Globus pallidus (tissue), 1 donor: ENCODE measurements around the gene PRR20B.
"Not testable (repeated sequence)": the region's sequence is repeated elsewhere in the genome, so short reads cannot be mapped to it uniquely, and the experiment has no call there.

Source experiments
- DNase-seq: peaks from one replicate; pipeline ENCODE4 v3.0.0-alpha.2; 2015; ENCODE audit warnings: low spot score

The PRR20B gene

DNA sequence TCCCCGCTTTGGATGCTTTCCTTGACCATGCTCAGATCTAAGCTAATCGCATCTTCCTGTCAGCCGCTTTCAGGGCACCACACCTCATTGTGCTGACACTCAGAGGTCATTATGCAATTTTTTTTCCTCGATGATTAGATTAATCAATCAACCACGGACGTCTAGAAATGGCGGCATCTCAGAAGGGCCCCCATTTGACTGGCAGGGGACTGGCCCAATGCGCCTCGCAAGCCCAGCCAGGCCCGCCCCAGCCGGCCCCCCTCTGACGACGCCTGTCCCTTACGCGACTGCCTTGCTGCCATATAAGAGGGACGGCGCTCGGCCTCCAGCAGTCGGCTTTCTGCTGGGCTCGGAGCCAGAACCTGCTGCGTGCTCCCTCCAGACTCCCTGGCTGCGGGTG, at the start of gene PRR20B:
PRR20B (plus strand) TSS at position 301 of the 400 bp plus-strand sequence. CDS start 387 bp downstream, outside the sequence.
- DNase-seq: not testable (repeated sequence)

DNA sequence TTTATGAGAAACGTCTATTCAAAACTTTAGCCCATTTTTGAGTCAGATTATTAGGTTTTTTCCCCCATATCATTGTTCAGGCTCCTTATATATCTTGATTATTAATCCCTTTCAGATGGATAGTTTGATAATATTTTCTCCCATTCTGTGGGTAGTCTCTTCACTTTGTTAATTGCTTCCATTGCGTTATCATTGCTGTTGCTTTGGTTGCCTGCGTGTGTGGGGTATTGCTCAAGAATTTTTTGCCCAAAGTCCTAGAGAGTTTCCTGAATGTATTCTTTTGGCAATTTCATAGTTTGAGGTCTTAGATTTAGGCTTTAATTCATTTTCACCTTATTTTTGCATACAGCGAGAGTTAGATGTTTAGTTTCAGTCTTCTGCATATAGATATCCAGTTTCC, 32.3 kb upstream of the PRR20B start:
- no peak for DNase-seq

DNA sequence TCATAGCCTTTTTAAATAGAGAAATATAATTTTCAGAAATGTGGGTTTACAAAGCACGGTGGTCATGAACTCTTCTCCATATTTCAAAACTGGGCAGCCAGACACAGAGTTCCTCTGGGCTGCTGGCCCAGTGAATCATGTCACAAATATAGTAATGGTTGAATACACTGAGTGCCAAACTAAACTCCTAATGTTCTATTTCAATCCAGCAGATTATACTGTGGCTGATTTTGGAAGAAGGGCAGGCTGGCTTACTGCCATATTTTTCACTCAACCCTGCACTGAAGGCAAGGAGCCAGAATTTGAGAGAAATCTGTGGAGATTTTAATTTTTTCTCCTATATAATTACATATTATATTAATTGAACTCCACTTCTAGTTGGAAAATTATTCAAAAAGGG, 23.6 kb upstream of the PRR20B start:
- DNase-seq: peak; percentile 4

DNA sequence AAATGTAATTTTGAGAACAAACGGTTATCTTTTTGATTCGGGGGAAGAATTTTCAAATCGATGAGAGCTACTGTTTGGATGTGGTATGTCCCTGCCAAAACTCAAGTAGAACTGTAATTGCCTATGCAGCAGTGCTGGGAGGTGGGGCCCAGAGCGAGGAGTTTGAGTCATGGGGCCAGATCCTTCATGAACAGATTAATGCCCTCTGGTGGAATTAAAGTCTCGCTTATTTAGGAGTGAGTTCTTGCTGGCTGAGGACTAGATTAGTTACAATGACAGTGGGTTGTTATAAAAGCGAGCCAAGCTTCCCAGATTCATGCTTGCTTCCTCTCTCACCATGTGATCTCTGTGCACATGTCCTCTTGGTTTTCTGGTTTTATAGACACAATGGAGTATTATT, 18.4 kb upstream of the PRR20B start:
- DNase-seq: no peak

DNA sequence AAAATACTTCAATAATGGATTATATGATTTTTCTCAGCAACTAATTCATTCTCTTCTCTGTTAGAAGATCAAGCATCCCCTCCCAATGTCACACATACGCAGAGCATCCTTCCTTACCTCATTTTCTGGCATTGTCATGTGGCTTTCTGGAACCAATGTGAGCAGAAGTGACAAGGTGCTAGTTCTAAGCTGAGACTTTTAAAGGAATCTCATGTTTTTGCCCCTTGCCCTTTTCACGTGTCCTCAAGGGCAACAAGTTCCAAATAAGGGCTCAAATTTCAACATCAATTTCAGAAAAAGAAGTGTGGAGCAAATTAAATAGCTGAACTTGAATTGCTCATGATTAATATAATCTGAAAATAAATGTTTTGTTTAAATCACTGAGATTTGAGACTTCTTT, 11.2 kb upstream of the PRR20B start:
- no peak for DNase-seq

DNA sequence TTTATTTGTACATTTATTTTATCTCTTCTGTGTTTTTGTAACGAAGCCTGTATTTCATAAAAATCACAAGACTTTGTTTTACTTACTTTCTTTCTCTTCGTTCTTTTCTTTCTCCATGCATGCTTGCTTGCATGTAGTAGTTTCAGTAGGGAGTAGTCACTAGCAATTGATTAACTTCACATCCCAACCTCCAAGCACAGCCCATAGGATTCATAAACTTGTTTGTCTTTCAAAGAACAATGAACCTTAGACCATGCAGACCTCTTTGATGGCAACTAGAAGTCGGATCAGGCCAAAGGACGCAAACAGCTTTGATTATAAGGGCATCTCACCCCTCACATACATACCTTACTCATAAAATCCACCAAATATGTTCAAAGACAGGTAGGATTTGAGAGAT, 9.7 kb upstream of the PRR20B start:
- DNase-seq: no peak

DNA sequence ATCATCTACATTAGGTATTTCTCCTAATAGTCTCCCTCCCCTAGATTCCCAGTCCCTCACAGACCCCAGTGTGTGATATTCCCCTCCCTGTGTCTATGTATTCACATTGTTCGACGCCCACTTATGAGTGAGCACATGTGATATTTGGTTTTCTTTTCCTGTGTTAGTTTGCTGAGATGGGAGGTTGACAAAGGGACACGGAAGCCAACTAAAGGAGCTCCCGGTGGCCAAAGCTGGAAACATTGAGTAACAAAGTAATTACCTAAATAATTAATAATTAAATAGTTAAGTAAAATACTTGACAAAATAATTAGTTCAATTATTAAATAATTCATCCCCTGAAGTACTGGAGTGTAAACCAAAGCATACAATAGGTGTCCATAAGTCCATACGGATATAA, 8.3 kb upstream of the PRR20B start:
- no peak for DNase-seq

DNA sequence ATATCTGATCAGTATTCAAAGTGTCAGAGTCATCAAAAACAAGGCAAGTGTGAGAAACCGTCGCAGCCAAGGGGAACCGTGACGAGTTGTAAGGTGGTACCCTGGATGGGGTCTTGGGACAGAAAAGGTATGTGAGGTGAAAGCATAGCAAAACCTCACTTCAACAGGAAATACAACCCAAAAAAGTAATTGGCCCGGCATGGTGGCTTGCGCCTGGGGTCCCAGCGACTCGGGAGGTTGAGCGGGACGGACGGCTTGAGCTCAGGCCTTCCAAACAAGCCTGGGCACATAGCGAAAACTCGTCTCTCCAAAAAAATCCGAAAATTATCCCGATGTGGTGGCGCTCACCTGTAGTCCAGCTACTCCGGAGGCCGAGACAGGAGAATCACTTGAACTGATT, 7.5 kb upstream of the PRR20B start:
- DNase-seq: not testable (repeated sequence)

DNA sequence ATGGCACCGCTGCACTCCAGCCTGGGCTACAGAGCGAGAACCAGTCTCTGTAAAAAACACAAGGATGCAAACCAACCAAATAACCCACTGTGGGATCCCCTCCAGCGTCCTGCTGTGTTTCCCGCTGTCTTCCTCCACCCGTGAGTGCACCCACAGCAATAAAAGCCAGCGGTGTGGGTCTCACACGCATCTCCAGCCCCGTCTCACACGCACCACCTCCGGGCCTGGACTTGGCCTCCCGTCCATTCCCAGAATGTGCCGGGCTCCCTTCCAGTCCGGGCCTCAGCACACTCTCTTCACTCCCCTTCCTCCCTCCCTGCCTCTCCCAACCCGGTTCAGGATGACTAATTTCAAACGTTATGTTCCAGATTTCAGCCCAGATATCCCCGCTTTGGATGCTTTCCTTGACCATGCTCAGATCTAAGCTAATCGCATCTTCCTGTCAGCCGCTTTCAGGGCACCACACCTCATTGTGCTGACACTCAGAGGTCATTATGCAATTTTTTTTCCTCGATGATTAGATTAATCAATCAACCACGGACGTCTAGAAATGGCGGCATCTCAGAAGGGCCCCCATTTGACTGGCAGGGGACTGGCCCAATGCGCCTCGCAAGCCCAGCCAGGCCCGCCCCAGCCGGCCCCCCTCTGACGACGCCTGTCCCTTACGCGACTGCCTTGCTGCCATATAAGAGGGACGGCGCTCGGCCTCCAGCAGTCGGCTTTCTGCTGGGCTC, 6.9 kb upstream of the PRR20B start, which contains the start of gene PRR20A:
PRR20A (plus strand) TSS at position 684 of the 734 bp plus-strand sequence. CDS start 387 bp downstream, outside the sequence.
- not testable (repeated sequence) for DNase-seq

DNA sequence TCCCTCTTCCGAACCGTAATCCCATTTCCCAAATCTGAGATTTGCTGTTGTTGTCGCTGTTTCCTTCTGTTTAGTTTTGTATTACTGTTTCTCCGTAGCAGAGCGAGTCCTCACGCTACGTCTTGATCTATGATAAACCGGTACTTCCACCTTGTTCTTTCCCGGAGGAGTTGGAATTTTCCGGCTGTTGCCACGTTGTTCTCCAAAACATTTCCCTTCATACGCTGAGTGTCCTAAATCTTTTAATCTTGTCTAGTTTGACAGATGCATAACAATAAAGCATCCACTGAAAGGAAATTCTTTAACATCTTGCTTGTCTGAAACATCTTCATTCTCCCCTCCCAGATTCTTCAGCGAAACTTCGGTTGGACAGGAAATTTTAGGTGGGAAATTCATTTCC, 818 bp downstream of the PRR20B start:
- DNase-seq: not testable (repeated sequence)

DNA sequence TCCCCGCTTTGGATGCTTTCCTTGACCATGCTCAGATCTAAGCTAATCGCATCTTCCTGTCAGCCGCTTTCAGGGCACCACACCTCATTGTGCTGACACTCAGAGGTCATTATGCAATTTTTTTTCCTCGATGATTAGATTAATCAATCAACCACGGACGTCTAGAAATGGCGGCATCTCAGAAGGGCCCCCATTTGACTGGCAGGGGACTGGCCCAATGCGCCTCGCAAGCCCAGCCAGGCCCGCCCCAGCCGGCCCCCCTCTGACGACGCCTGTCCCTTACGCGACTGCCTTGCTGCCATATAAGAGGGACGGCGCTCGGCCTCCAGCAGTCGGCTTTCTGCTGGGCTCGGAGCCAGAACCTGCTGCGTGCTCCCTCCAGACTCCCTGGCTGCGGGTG, 6.5 kb downstream of the PRR20B start, which contains the start of gene PRR20C:
PRR20C (plus strand) TSS at position 301 of the 400 bp plus-strand sequence. CDS start 387 bp downstream, outside the sequence.
- DNase-seq: not testable (repeated sequence)

DNA sequence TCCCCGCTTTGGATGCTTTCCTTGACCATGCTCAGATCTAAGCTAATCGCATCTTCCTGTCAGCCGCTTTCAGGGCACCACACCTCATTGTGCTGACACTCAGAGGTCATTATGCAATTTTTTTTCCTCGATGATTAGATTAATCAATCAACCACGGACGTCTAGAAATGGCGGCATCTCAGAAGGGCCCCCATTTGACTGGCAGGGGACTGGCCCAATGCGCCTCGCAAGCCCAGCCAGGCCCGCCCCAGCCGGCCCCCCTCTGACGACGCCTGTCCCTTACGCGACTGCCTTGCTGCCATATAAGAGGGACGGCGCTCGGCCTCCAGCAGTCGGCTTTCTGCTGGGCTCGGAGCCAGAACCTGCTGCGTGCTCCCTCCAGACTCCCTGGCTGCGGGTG, 13.0 kb downstream of the PRR20B start, which contains the start of gene PRR20D:
PRR20D (plus strand) TSS at position 301 of the 400 bp plus-strand sequence. CDS start 387 bp downstream, outside the sequence.
- not testable (repeated sequence) for DNase-seq

DNA sequence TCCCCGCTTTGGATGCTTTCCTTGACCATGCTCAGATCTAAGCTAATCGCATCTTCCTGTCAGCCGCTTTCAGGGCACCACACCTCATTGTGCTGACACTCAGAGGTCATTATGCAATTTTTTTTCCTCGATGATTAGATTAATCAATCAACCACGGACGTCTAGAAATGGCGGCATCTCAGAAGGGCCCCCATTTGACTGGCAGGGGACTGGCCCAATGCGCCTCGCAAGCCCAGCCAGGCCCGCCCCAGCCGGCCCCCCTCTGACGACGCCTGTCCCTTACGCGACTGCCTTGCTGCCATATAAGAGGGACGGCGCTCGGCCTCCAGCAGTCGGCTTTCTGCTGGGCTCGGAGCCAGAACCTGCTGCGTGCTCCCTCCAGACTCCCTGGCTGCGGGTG, 19.6 kb downstream of the PRR20B start, which contains the start of gene PRR20E:
PRR20E (plus strand) TSS at position 301 of the 400 bp plus-strand sequence. CDS start 387 bp downstream, outside the sequence.
- DNase-seq: not testable (repeated sequence)

DNA sequence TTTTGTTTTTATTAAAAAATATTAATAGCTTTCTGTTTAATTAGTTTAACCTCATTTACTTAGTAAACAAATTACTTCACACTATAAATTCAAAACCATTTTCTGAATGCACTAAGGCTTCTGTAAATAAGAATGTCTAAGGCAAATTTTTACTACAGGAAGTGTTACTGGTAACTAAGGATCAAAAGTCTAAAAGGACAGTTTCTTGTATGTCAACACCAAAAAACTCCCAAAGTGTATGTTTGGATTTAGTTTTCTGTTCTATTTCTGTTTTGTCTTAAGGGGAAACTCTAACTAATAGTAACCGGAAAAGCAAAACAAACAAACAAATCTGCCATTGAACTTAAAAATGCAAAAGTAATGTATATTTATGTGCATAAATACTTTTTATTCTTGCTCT, 44.4 kb downstream of the PRR20B start:
- DNase-seq: no peak
